ENCODE measurements around the gene ADGRV1. TPM values are rescaled to one million over a fixed set of nuclear protein-coding genes. Genes with fewer than 3 reads are reported as not detected.
"Not testable (repeated sequence)": the region's sequence is repeated elsewhere in the genome, so short reads cannot be mapped to it uniquely, and the experiment has no call there.

The ADGRV1 gene
- total RNA-seq, 8 experiments from 2014 or later: 0.87 to 92.4 (median 44.9) TPM

- Histone ChIP-seq H3K4me1 (replicated peaks in 1 of 2) (peaks cover 11 to 12% of the 10 kb centered on the region in 2 donors), H3K4me3 (no peak overlapping the region), H3K27ac (no peak overlapping the region)
- WGBS, 10 experiments: 29 to 100% (median 93%) methylated on average over 1 to 6 of the region's 8 CpGs; no CpG with 5 or more reads in 1 of the 10 experiments
- in situ Hi-C loops (cut with MboI; ENCODE audit: low pct_unique_long_range_greater_than_20kb in 2 of 9, low sequenced_read_pairs in 9 of 9, unreplicated experiment in 9 of 9): loop anchor here in 1 of 9 experiments (25.0 kb wide), 1 partner anchor 102 kb away; no protein-coding TSS in a partner anchor
- no peak for ATAC-seq (replicated peaks in 6 of 8)
Measured at GRCh38 chr5:90685425-90686022, 126.9 kb downstream of the ADGRV1 start.

- not testable (repeated sequence) for ATAC-seq (replicated peaks in 6 of 8); H3K27ac ChIP-seq; H3K4me3 ChIP-seq
- no CpG with 5 or more reads among the region's 2 CpGs for WGBS, 10 experiments
- in situ Hi-C loops (cut with MboI; ENCODE audit: low pct_unique_long_range_greater_than_20kb in 2 of 9, low sequenced_read_pairs in 9 of 9, unreplicated experiment in 9 of 9): loop anchor here in 1 of 9 experiments (25.0 kb wide), 1 partner anchor 101 kb away; no protein-coding TSS in a partner anchor
- H3K4me1 ChIP-seq (replicated peaks in 1 of 2): peaks cover 11 to 13% of the 10 kb centered on the region in 2 donors
Measured at GRCh38 chr5:90686363-90686762, 127.8 kb downstream of the ADGRV1 start.

- H3K4me1 ChIP-seq (replicated peaks in 1 of 2); H3K4me3 ChIP-seq; H3K27ac ChIP-seq; ATAC-seq (replicated peaks in 6 of 8): not testable (repeated sequence)
- WGBS, 10 experiments: 0% methylated on average over 1 of the region's 3 CpGs; no CpG with 5 or more reads in 9 of the 10 experiments
- in situ Hi-C loops (cut with MboI; ENCODE audit: low pct_unique_long_range_greater_than_20kb in 2 of 9, low sequenced_read_pairs in 9 of 9, unreplicated experiment in 9 of 9): loop anchor here in 1 of 9 experiments (25.0 kb wide), 1 partner anchor 100 kb away; no protein-coding TSS in a partner anchor
Measured at GRCh38 chr5:90687458-90687857, 128.9 kb downstream of the ADGRV1 start.

GRCh38 chr5:90689064-90689463 is 130.5 kb downstream of the ADGRV1 start:
- Histone ChIP-seq H3K27ac (no peak overlapping the region), H3K4me1 (replicated peaks in 1 of 2) (peaks cover 4 to 10% of the 10 kb centered on the region in 2 donors), H3K4me3 (no peak overlapping the region)
- WGBS, 10 experiments: 0 to 100% (median 60%) methylated on average over 1 to 2 of the region's 2 CpGs; no CpG with 5 or more reads in 1 of the 10 experiments
- peak in 5 of 8 experiments; percentile 57 to 83 (median 62) for ATAC-seq (replicated peaks in 6 of 8)
- in situ Hi-C loops (cut with MboI; ENCODE audit: low pct_unique_long_range_greater_than_20kb in 2 of 9, low sequenced_read_pairs in 9 of 9, unreplicated experiment in 9 of 9): loop anchor here in 1 of 9 experiments (25.0 kb wide), 1 partner anchor 98 kb away; no protein-coding TSS in a partner anchor

- in situ Hi-C loops (cut with MboI; ENCODE audit: low pct_unique_long_range_greater_than_20kb in 2 of 9, low sequenced_read_pairs in 9 of 9, unreplicated experiment in 9 of 9): loop anchor here in 1 of 9 experiments (25.0 kb wide), 1 partner anchor 97 kb away; no protein-coding TSS in a partner anchor
- peak overlapping the region in 1 of 2 donors; percentile 41 for H3K27ac ChIP-seq
- no peak for ATAC-seq (replicated peaks in 6 of 8)
- peaks cover 4 to 10% of the 10 kb centered on the region in 2 donors for H3K4me1 ChIP-seq (replicated peaks in 1 of 2)
- H3K4me3 ChIP-seq: no peak overlapping the region
Measured at GRCh38 chr5:90690307-90690706, 131.7 kb downstream of the ADGRV1 start.

- 6 to 100% (median 89%) methylated on average over 1 to 4 of the region's 4 CpGs; no CpG with 5 or more reads in 1 of the 10 experiments for WGBS, 10 experiments
- ATAC-seq (replicated peaks in 6 of 8): no peak
Measured at GRCh38 chr5:90691533-90691932, 132.9 kb downstream of the ADGRV1 start.

GRCh38 chr5:90696153-90696552 is 137.6 kb downstream of the ADGRV1 start:
- in situ Hi-C loops (cut with MboI; ENCODE audit: low pct_unique_long_range_greater_than_20kb in 2 of 9, low sequenced_read_pairs in 9 of 9, unreplicated experiment in 9 of 9): loop anchor here in 1 of 9 experiments (25.0 kb wide), 1 partner anchor 91 kb away; no protein-coding TSS in a partner anchor
- H3K4me1 ChIP-seq (replicated peaks in 1 of 2): peaks cover 0 to 3% of the 10 kb centered on the region in 2 donors
- no peak overlapping the region for H3K4me3 ChIP-seq
- 0 to 83% (median 17%) methylated on average over 1 to 2 of the region's 2 CpGs; no CpG with 5 or more reads in 1 of the 10 experiments for WGBS, 10 experiments
- no peak overlapping the region for H3K27ac ChIP-seq
- no peak for ATAC-seq (replicated peaks in 6 of 8)

More at GRCh38 chr5:90691533-90691932, 132.9 kb downstream of the ADGRV1 start:
- Histone ChIP-seq H3K4me3 (no peak overlapping the region), H3K4me1 (replicated peaks in 1 of 2) (peaks cover 4 to 10% of the 10 kb centered on the region in 2 donors), H3K27ac (no peak overlapping the region)
- in situ Hi-C loops (cut with MboI; ENCODE audit: low pct_unique_long_range_greater_than_20kb in 2 of 9, low sequenced_read_pairs in 9 of 9, unreplicated experiment in 9 of 9): loop anchor here in 1 of 9 experiments (25.0 kb wide), 1 partner anchor 96 kb away; no protein-coding TSS in a partner anchor

GRCh38 chr5:90700299-90700698 is 141.7 kb downstream of the ADGRV1 start:
- peaks cover 0 to 3% of the 10 kb centered on the region in 2 donors for H3K4me1 ChIP-seq (replicated peaks in 1 of 2)
- ATAC-seq (replicated peaks in 6 of 8): peak in 3 of 8 experiments; percentile 24 to 58 (median 56)
- H3K4me3 ChIP-seq: no peak overlapping the region
- WGBS, 10 experiments: 0 to 100% (median 83%) methylated on average over 1 to 2 of the region's 2 CpGs
- no peak overlapping the region for H3K27ac ChIP-seq
- in situ Hi-C loops (cut with MboI; ENCODE audit: low pct_unique_long_range_greater_than_20kb in 2 of 9, low sequenced_read_pairs in 9 of 9, unreplicated experiment in 9 of 9): no loop called here

GRCh38 chr5:90703932-90704331 is 145.3 kb downstream of the ADGRV1 start:
- no peak overlapping the region for H3K4me3 ChIP-seq
- ATAC-seq (replicated peaks in 6 of 8): peak in 5 of 8 experiments; percentile 27 to 69 (median 66)
- in situ Hi-C loops (cut with MboI; ENCODE audit: low pct_unique_long_range_greater_than_20kb in 2 of 9, low sequenced_read_pairs in 9 of 9, unreplicated experiment in 9 of 9): no loop called here
- no peak overlapping the region for H3K27ac ChIP-seq
- H3K4me1 ChIP-seq (replicated peaks in 1 of 2): peaks cover 0 to 3% of the 10 kb centered on the region in 2 donors

- in situ Hi-C loops (cut with MboI; ENCODE audit: low pct_unique_long_range_greater_than_20kb in 2 of 9, low sequenced_read_pairs in 9 of 9, unreplicated experiment in 9 of 9): no loop called here
- Histone ChIP-seq H3K4me3 (no peak overlapping the region), H3K27ac (no peak overlapping the region), H3K4me1 (replicated peaks in 1 of 2) (peaks cover 0 to 3% of the 10 kb centered on the region in 2 donors)
- WGBS, 10 experiments: 0 to 100% (median 44%) methylated on average over 1 of the region's 1 CpG; no CpG with 5 or more reads in 5 of the 10 experiments
- no peak for ATAC-seq (replicated peaks in 6 of 8)
Measured at GRCh38 chr5:90707698-90708097, 149.1 kb downstream of the ADGRV1 start.

- in situ Hi-C loops (cut with MboI; ENCODE audit: low pct_unique_long_range_greater_than_20kb in 2 of 9, low sequenced_read_pairs in 9 of 9, unreplicated experiment in 9 of 9): no loop called here
- Histone ChIP-seq H3K27ac (no peak overlapping the region), H3K4me1 (replicated peaks in 1 of 2) (no peaks in the 10 kb centered on the region), H3K4me3 (no peak overlapping the region)
- 0 to 100% (median 100%) methylated on average over 1 of the region's 1 CpG; no CpG with 5 or more reads in 5 of the 10 experiments for WGBS, 10 experiments
- peak; percentile 52 to 89 (median 64) for ATAC-seq (replicated peaks in 6 of 8)
Measured at GRCh38 chr5:90709323-90710155, 150.9 kb downstream of the ADGRV1 start.

- no peak for ATAC-seq (replicated peaks in 6 of 8)
- H3K27ac ChIP-seq: no peak overlapping the region
- H3K4me1 ChIP-seq (replicated peaks in 1 of 2): no peaks in the 10 kb centered on the region
- in situ Hi-C loops (cut with MboI; ENCODE audit: low pct_unique_long_range_greater_than_20kb in 2 of 9, low sequenced_read_pairs in 9 of 9, unreplicated experiment in 9 of 9): no loop called here
- H3K4me3 ChIP-seq: no peak overlapping the region
Measured at GRCh38 chr5:90718387-90718786, 159.8 kb downstream of the ADGRV1 start.

GRCh38 chr5:90739567-90739966 is 181.0 kb downstream of the ADGRV1 start:
- H3K27ac ChIP-seq: no peak overlapping the region
- ATAC-seq (replicated peaks in 6 of 8): peak in 1 of 8 experiments; percentile 28
- H3K4me3 ChIP-seq: no peak overlapping the region
- no peaks in the 10 kb centered on the region for H3K4me1 ChIP-seq (replicated peaks in 1 of 2)
- in situ Hi-C loops (cut with MboI; ENCODE audit: low pct_unique_long_range_greater_than_20kb in 2 of 9, low sequenced_read_pairs in 9 of 9, unreplicated experiment in 9 of 9): no loop called here
- 20 to 100% (median 51%) methylated on average over 1 of the region's 1 CpG; no CpG with 5 or more reads in 6 of the 10 experiments for WGBS, 10 experiments
